Breast epithelium (tissue), 4 donors: ENCODE data around the gene KRT39. TPM values are rescaled to one million over a fixed set of nuclear protein-coding genes. Genes with fewer than 3 reads are reported as not detected.
A peak's percentile ranks its signal among the peaks of the same experiment; 100 is the strongest.
"Not testable (repeated sequence)": the region's sequence is repeated elsewhere in the genome, so short reads cannot be mapped to it uniquely, and the experiment has no call there.

Experiments used
- DNase-seq, 2 donors: peaks; one replicate each; pipeline ENCODE4 v3.0.0-alpha.2; 2019; ENCODE audit warnings: low spot score in 2 of 2
- H3K27ac ChIP-seq, 2 donors: fragments of 200-600 bp; sonication (generic) in 1 of 2; one replicate each; pipeline ENCODE4 v1.5.1; 2016 to 2019; ENCODE audit warnings: mild to moderate bottlenecking in 1 of 2
- H3K27me3 ChIP-seq, 2 donors: fragments of 200-600 bp; sonication (generic) in 1 of 2; one replicate each; pipeline versions ENCODE4 v1.5.1 to v1.6.0; 2017 to 2019; ENCODE audit warnings: control low read depth in 1 of 2, mild to moderate bottlenecking in 1 of 2
- H3K36me3 ChIP-seq: fragments of 200-600 bp; one replicate; pipeline ENCODE4 v1.5.1; 2019
- H3K4me1 ChIP-seq, 2 donors: fragments of 200-600 bp; sonication (generic); one replicate each; pipeline ENCODE4 v1.5.1; 2016 to 2019; ENCODE audit warnings: control low read depth in 1 of 2
- H3K4me3 ChIP-seq, 3 donors: fragments of 200-600 bp; sonication (generic); 1 replicate in 2 of 3; 2 replicates in 1 of 3; pipeline ENCODE4 v1.5.1; 2016 to 2019; ENCODE audit warnings: mild to moderate bottlenecking in 3 of 3, moderate library complexity in 2 of 3
- H3K9me3 ChIP-seq, 2 donors: fragments of 200-600 bp; sonication (generic) in 1 of 2; one replicate each; pipeline ENCODE4 v1.5.1; 2016 to 2019; ENCODE audit warnings: control low read depth in 1 of 2
- POLR2A ChIP-seq: fragments of 450-650 bp; IDR thresholded peaks from one replicate; pipeline ENCODE4 v1.6.1; 2016; ENCODE audit warnings: antibody characterized with exemption, mild to moderate bottlenecking, moderate library complexity
- POLR2AphosphoS5 ChIP-seq, 3 donors: sonication (generic); formaldehyde crosslinking; IDR thresholded peaks; one replicate each; pipeline ENCODE4 v1.6.1; 2017; ENCODE audit warnings: antibody characterized with exemption in 3 of 3
- intact Hi-C: fragments of 100-400 bp; cut with DNase I; formaldehyde crosslinking; loops from one replicate; pipeline ENCODE4 v1.15.1; 2023; ENCODE audit warnings: low total_unique reads
- total RNA-seq, 3 donors: library from RNA; depleted of rRNA; stranded (reverse); fragments of >200 nt; gene quantifications; one replicate each; pipeline ENCODE4 v1.1.0, GENCODE V29; 2016
- TF ChIP-seq, protein P1 (sequence below), 3 donors: fragments of 450-650 bp; IDR thresholded peaks; one replicate each; pipeline ENCODE4 v1.5.1; 2016 to 2017; ENCODE audit warnings: antibody characterized with exemption in 3 of 3, mild to moderate bottlenecking in 3 of 3, moderate library complexity in 3 of 3

Gene KRT39
- total RNA-seq, 3 donors from 2014 or later: not detected

DNA sequence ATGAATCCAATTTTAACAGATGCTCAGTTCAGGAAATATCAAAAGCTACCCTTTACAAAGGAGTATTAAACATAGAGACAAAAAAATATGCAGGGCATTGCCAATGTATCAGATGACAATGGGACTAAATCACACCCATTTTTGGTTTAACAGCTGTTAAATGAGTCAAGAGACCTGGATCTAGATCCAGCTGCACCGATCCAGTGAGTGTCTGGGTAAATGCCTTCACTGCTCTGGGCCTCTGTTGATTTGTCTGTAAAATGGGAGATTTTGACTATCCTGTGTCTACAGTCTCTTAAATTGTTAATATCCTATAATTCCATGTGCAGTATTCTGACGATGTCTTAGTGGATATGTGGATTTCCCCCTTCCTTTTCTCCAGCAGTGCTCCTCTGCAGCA lies 45.7 kb downstream of the KRT39 start:
- TF ChIP-seq POLR2AphosphoS5 (IDR thresholded peaks at IDR 0.05) (no peak), POLR2A (no peak)
- TF ChIP-seq, protein P1, sequence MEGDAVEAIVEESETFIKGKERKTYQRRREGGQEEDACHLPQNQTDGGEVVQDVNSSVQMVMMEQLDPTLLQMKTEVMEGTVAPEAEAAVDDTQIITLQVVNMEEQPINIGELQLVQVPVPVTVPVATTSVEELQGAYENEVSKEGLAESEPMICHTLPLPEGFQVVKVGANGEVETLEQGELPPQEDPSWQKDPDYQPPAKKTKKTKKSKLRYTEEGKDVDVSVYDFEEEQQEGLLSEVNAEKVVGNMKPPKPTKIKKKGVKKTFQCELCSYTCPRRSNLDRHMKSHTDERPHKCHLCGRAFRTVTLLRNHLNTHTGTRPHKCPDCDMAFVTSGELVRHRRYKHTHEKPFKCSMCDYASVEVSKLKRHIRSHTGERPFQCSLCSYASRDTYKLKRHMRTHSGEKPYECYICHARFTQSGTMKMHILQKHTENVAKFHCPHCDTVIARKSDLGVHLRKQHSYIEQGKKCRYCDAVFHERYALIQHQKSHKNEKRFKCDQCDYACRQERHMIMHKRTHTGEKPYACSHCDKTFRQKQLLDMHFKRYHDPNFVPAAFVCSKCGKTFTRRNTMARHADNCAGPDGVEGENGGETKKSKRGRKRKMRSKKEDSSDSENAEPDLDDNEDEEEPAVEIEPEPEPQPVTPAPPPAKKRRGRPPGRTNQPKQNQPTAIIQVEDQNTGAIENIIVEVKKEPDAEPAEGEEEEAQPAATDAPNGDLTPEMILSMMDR (IDR thresholded peaks at IDR 0.05): no peak
- H3K27ac ChIP-seq: no peak overlapping the region
- H3K9me3 ChIP-seq: no peaks in the 10 kb centered on the region
- no peak overlapping the region for H3K4me3 ChIP-seq
- intact Hi-C loops: no loop called here
- H3K36me3 ChIP-seq: no peaks in the 10 kb centered on the region
- DNase-seq: no peak
- H3K27me3 ChIP-seq: no peaks in the 10 kb centered on the region
- H3K4me1 ChIP-seq: no peaks in the 10 kb centered on the region

DNA sequence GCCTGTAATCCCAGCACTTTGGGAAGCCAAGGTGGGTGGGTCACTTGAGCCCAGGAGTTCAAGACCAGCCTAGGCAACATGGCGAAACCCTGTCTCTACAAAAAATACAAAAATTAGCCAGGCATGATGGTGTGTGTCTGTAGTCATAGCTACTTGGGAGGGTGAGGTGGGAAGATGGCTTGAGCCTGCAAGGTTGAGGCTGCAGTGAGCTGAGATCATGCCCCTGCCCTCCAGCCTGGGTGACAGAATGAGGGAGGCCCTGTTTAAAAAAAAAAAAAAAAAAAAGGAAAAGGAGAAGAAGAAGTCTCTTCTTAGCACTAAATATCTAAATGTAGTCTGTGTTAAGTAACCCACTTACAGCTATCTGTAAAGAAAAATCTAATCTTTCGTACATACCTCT lies 49.6 kb downstream of the KRT39 start:
- DNase-seq, H3K9me3 ChIP-seq, H3K36me3 ChIP-seq, H3K4me3 ChIP-seq, H3K27me3 ChIP-seq, H3K4me1 ChIP-seq: not testable (repeated sequence)
- intact Hi-C loops: loop anchor here (10.0 kb wide), 1 partner anchor 738 kb away; no protein-coding TSS in a partner anchor
- peak overlapping the region in 1 of 2 donors; percentile 86 for H3K27ac ChIP-seq

DNA sequence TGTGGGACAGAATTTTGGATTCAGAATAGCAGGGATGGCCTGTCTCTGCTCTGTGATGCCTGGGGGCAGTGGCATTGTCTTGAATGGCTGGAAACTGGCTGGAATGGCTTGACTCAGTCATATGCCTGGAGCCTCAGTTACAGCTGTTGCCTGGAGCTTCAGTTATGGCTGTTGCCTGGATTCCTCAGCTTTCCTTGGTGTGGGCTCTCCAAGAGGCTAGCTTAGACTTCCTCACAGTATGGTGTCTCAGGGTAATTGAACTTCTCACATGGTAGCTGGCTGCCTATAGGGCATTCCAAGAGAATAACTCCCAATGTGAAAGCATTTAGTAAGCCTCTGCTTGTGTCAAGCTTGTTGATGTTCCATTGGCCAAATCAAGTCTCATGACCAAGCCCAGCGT lies 50.4 kb downstream of the KRT39 start:
- Histone ChIP-seq H3K9me3 (no peaks in the 10 kb centered on the region), H3K4me1 (no peaks in the 10 kb centered on the region), H3K27ac (peak overlapping the region; percentile 85 to 86), H3K4me3 (no peak overlapping the region), H3K27me3 (no peaks in the 10 kb centered on the region), H3K36me3 (no peaks in the 10 kb centered on the region)
- TF ChIP-seq, protein P1 (IDR thresholded peaks at IDR 0.05): no peak
- TF ChIP-seq POLR2AphosphoS5 (IDR thresholded peaks at IDR 0.05) (no peak), POLR2A (no peak)
- intact Hi-C loops: loop anchor here (10.0 kb wide), 1 partner anchor 738 kb away; no protein-coding TSS in a partner anchor
- DNase-seq: no peak

DNA sequence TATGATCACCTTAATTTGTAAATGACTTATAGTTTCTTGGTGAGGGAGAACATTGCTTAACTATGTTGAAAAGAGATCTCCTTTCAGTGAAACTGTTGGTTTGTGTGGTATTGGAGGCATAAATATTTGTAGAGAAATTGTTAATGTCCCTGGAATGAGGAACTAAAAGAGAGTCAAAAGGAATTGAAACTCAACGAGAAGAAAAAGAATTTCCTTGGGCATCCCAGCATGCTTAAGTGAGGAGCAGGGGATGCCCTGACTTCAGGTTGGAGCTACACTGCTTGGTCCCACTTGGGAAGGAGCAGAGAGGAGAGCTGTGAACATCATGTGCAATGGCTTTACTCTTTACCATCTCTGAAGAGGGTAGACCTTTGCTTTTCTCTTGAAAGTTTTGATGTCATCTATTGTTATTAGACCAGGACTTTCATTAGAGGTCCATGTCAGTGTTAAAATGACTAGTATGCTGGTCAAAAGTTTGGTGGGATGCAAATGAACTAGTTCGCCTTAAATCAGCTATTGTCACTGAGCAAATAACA lies 51.0 kb downstream of the KRT39 start:
- no peak for DNase-seq
- no peaks in the 10 kb centered on the region for H3K9me3 ChIP-seq
- no peaks in the 10 kb centered on the region for H3K4me1 ChIP-seq
- H3K4me3 ChIP-seq: no peak overlapping the region
- intact Hi-C loops: loop anchor here (10.0 kb wide), 1 partner anchor 739 kb away; no protein-coding TSS in a partner anchor
- no peaks in the 10 kb centered on the region for H3K27me3 ChIP-seq
- H3K27ac ChIP-seq: peak overlapping the region; percentile 85 to 86
- no peaks in the 10 kb centered on the region for H3K36me3 ChIP-seq
- TF ChIP-seq POLR2A (no peak), POLR2AphosphoS5 (IDR thresholded peaks at IDR 0.05) (no peak)
- TF ChIP-seq, protein P1 (IDR thresholded peaks at IDR 0.05): no peak

DNA sequence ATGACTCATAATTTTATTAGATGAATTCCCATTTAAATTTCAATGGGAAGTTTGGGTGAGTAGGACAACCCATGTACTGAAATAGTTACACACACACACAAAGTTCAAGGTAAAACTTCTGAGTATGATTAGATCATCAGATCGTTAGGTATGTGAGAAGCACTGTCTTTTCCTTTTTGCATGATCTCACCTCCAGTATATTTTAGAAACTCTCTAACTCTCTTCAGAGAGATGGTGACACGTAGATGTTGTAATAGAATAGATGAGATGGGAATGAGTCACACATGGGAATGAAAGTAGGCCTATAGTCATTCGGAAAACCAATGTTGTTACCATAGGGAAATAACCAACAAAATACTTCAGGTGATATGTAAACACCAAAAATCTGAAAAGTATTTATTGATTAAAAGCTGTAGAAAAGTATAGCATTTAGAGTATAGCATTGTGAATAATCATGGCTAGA lies 51.5 kb downstream of the KRT39 start:
- DNase-seq: no peak
- Histone ChIP-seq H3K9me3 (no peaks in the 10 kb centered on the region), H3K4me1 (no peaks in the 10 kb centered on the region), H3K4me3 (no peak overlapping the region), H3K27me3 (no peaks in the 10 kb centered on the region), H3K27ac (peak overlapping the region; percentile 85 to 86), H3K36me3 (no peaks in the 10 kb centered on the region)
- intact Hi-C loops: loop anchor here (10.0 kb wide), 1 partner anchor 740 kb away; no protein-coding TSS in a partner anchor
- TF ChIP-seq POLR2A: no peak
- TF ChIP-seq POLR2AphosphoS5 (IDR thresholded peaks at IDR 0.05): no peak
- TF ChIP-seq, protein P1 (IDR thresholded peaks at IDR 0.05): no peak
